Smooth muscle cell (in vitro differentiated cells): ENCODE results near the gene GNG8. TPM values are rescaled to one million over a fixed set of nuclear protein-coding genes. Genes with fewer than 3 reads are reported as not detected.

Experiments
- DNase-seq: peaks from one replicate; lab custom pipeline; 2025; ENCODE audit not compliant: unreplicated experiment; lab: John Stamatoyannopoulos, UW
- H2AFZ ChIP-seq: fragments of 200-600 bp; sonication (generic); 2 replicates; pipeline ENCODE4 v1.6.0; 2016; ENCODE audit warnings: antibody characterized with exemption, low read depth, mild to moderate bottlenecking
- H3F3A ChIP-seq: fragments of 200-600 bp; sonication (generic); 2 replicates; pipeline ENCODE4 v1.6.0; 2017; ENCODE audit warnings: antibody characterized with exemption, low read depth
- H3K27ac ChIP-seq: fragments of 200-600 bp; sonication (generic); 2 replicates; pipeline ENCODE4 v1.5.1; 2016; ENCODE audit warnings: low read depth, mild to moderate bottlenecking
- H3K27me3 ChIP-seq: fragments of 200-600 bp; sonication (generic); 2 replicates; pipeline ENCODE4 v1.6.1; 2016; ENCODE audit warnings: low read depth, mild to moderate bottlenecking
- H3K36me3 ChIP-seq: fragments of 200-600 bp; sonication (generic); 2 replicates; pipeline ENCODE4 v1.5.1; 2016; ENCODE audit warnings: low read depth
- H3K4me1 ChIP-seq: fragments of 200-600 bp; sonication (generic); 2 replicates; pipeline ENCODE4 v1.5.1; 2016; ENCODE audit warnings: low read depth
- H3K4me2 ChIP-seq: fragments of 200-600 bp; sonication (generic); 2 replicates; pipeline ENCODE4 v1.6.0; 2016; ENCODE audit warnings: mild to moderate bottlenecking
- H3K4me3 ChIP-seq: fragments of 200-600 bp; sonication (generic); 2 replicates; pipeline ENCODE4 v1.5.1; 2016; ENCODE audit warnings: mild to moderate bottlenecking
- H3K79me2 ChIP-seq: fragments of 200-600 bp; sonication (generic); 2 replicates; pipeline ENCODE4 v1.6.0; 2016; ENCODE audit warnings: low read depth, mild to moderate bottlenecking
- H3K9ac ChIP-seq: fragments of 200-600 bp; sonication (generic); 2 replicates; pipeline ENCODE4 v1.6.0; 2016; ENCODE audit warnings: low read depth
- H3K9me3 ChIP-seq: fragments of 200-600 bp; sonication (generic); replicated peaks from 2 replicates; pipeline ENCODE4 v1.5.1; 2016; ENCODE audit warnings: low read depth
- H4K20me1 ChIP-seq: fragments of 200-600 bp; sonication (generic); 2 replicates; pipeline ENCODE4 v1.6.0; 2016; ENCODE audit warnings: low read depth
- CTCF ChIP-seq: fragments of 200-600 bp; sonication (generic); IDR thresholded peaks from 2 replicates; pipeline ENCODE4 v1.5.1; 2017; ENCODE audit warnings: borderline replicate concordance, mild to moderate bottlenecking, antibody characterized with exemption; ENCODE audit not compliant: insufficient read depth, poor library complexity, severe bottlenecking
- WGBS: methylation state at CpG from one replicate; pipeline ENCODE4 v1.1.7; 2016; ENCODE audit warnings: low lambda C conversion rate; 5-methylcytosine and 5-hydroxymethylcytosine counted together
- polyA plus RNA-seq: library from polyadenylated mRNA; unstranded; fragments of >200 nt; fragmentation: Nextera tagmentation; extraction: Ambion mirVana; gene quantifications from 2 replicates; pipeline ENCODE4 v1.2.1, GENCODE V29; 2016
- total RNA-seq: library from RNA; depleted of rRNA; stranded (reverse); fragments of >200 nt; gene quantifications from 2 replicates; pipeline ENCODE4 v1.2.3, GENCODE V29; 2014

The GNG8 gene
- total and polyA plus RNA-seq, 2 experiments from 2014 or later: 3.3 TPM; not detected in 1

- Histone ChIP-seq H3K4me3 (no peak overlapping the region), H3K9me3 (no peaks in the 10 kb centered on the region), H2AFZ (no peak overlapping the region), H3K4me1 (no peaks in the 10 kb centered on the region), H3K79me2 (peaks cover 25% of the 10 kb centered on the region), H3F3A (peaks cover 3% of the 10 kb centered on the region), H3K36me3 (no peaks in the 10 kb centered on the region), H3K4me2 (no peak overlapping the region), H3K27ac (no peak overlapping the region), H3K27me3 (no peaks in the 10 kb centered on the region), H4K20me1 (peaks cover 45% of the 10 kb centered on the region), H3K9ac (no peak overlapping the region)
- no peak for DNase-seq
- TF ChIP-seq CTCF: no peak
- 98% methylated on average over 27 of the region's 27 CpGs for WGBS
These were observed 27.2 kb downstream of the GNG8 start for GRCh38 chr19:46608581-46609345.

- H4K20me1 ChIP-seq: peaks cover 51% of the 10 kb centered on the region
- peaks cover 6% of the 10 kb centered on the region for H3K4me1 ChIP-seq
- H3K9ac ChIP-seq: no peak overlapping the region
- TF ChIP-seq CTCF: no peak
- H3K36me3 ChIP-seq: no peaks in the 10 kb centered on the region
- H3K4me2 ChIP-seq: no peak overlapping the region
- H3K4me3 ChIP-seq: no peak overlapping the region
- no peaks in the 10 kb centered on the region for H3K9me3 ChIP-seq
- no peak for DNase-seq
- peaks cover 31% of the 10 kb centered on the region for H3K79me2 ChIP-seq
- H2AFZ ChIP-seq: no peak overlapping the region
- H3K27me3 ChIP-seq: no peaks in the 10 kb centered on the region
- H3F3A ChIP-seq: peaks cover 3% of the 10 kb centered on the region
- 98% methylated on average over 9 of the region's 9 CpGs for WGBS
- no peak overlapping the region for H3K27ac ChIP-seq
These were observed 27.8 kb downstream of the GNG8 start for GRCh38 chr19:46608178-46608577.

- Histone ChIP-seq H4K20me1 (peaks cover 58% of the 10 kb centered on the region), H3K36me3 (no peaks in the 10 kb centered on the region)
These were observed 28.6 kb downstream of the GNG8 start for GRCh38 chr19:46607448-46607841.

More at GRCh38 chr19:46607448-46607841, 28.6 kb downstream of the GNG8 start:
- Histone ChIP-seq H3K9ac (no peak overlapping the region), H3K4me1 (peaks cover 13% of the 10 kb centered on the region), H3K4me3 (no peak overlapping the region), H3K79me2 (peaks cover 38% of the 10 kb centered on the region), H3K27ac (no peak overlapping the region), H2AFZ (no peak overlapping the region), H3F3A (peaks cover 3% of the 10 kb centered on the region), H3K4me2 (no peak overlapping the region), H3K27me3 (no peaks in the 10 kb centered on the region), H3K9me3 (no peaks in the 10 kb centered on the region)
- no peak for TF ChIP-seq CTCF
- WGBS: 97% methylated on average over 7 of the region's 12 CpGs
- no peak for DNase-seq
